ENCODE data around the gene CRYBB3.
A peak's percentile ranks its signal among the peaks of the same experiment; 100 is the strongest.
"Not testable (repeated sequence)": the region's sequence is repeated elsewhere in the genome, so short reads cannot be mapped to it uniquely, and the experiment has no call there.

The CRYBB3 gene

GRCh38 chr22:25207553-25208157, 8.0 kb downstream of the CRYBB3 start:
- no peak for DNase-seq

- DNase-seq, result no peak
Observed at GRCh38 chr22:25208328-25208727, 8.7 kb downstream of the CRYBB3 start.

GRCh38 chr22:25208743-25209505, 9.3 kb downstream of the CRYBB3 start:
- no peak for DNase-seq

GRCh38 chr22:25210793-25211192, 11.1 kb downstream of the CRYBB3 start:
- DNase-seq, result no peak

- DNase-seq, result no peak
Observed at GRCh38 chr22:25212337-25212736, 12.7 kb downstream of the CRYBB3 start.

- no peak for DNase-seq
Observed at GRCh38 chr22:25213221-25213620, 13.6 kb downstream of the CRYBB3 start.

- DNase-seq, result no peak
Observed at GRCh38 chr22:25216230-25216629, 16.6 kb downstream of the CRYBB3 start.

- DNase-seq, result no peak
Observed at GRCh38 chr22:25219211-25219689, 19.6 kb downstream of the CRYBB3 start, which contains the start of gene CRYBB2. Gene CRYBB2, plus strand, starts transcription at chr22:25219639. Its CDS starts 1,791 bp downstream, at chr22:25221430.

- no peak for DNase-seq
Observed at GRCh38 chr22:25219948-25220442, 20.3 kb downstream of the CRYBB3 start.

- no peak for DNase-seq
Observed at GRCh38 chr22:25221790-25222189, 22.1 kb downstream of the CRYBB3 start.

- DNase-seq, result no peak
Observed at GRCh38 chr22:25223269-25223850, 23.7 kb downstream of the CRYBB3 start.

GRCh38 chr22:25228822-25229221, 29.2 kb downstream of the CRYBB3 start:
- no peak for DNase-seq

GRCh38 chr22:25230760-25231159, 31.1 kb downstream of the CRYBB3 start:
- not testable (repeated sequence) for DNase-seq

GRCh38 chr22:25232301-25232700, 32.6 kb downstream of the CRYBB3 start:
- no peak for DNase-seq

GRCh38 chr22:25233706-25234105, 34.0 kb downstream of the CRYBB3 start:
- DNase-seq, result not testable (repeated sequence)

- peak; percentile 88 for DNase-seq
Observed at GRCh38 chr22:25235547-25236290, 36.1 kb downstream of the CRYBB3 start.

GRCh38 chr22:25236417-25236816, 36.8 kb downstream of the CRYBB3 start:
- DNase-seq, result no peak

- no peak for DNase-seq
Observed at GRCh38 chr22:25237503-25237902, 37.8 kb downstream of the CRYBB3 start.

GRCh38 chr22:25238058-25238457, 38.4 kb downstream of the CRYBB3 start:
- not testable (repeated sequence) for DNase-seq

GRCh38 chr22:25255169-25255568, 55.5 kb downstream of the CRYBB3 start:
- not testable (repeated sequence) for DNase-seq

Measured in activated CD4-positive, alpha-beta T cell treated with anti-CD3 and anti-CD28 coated beads, Interleukin-2, Interleukin-6, amounts not matched to agents 100 ng/mL and 50 ng/mL, durations not matched to agents 16 hours and 8 hours (primary cell).